Fibroblast of skin of right biceps (primary cell): Measurements from ENCODE around the gene ISG20L2.
"Not testable (repeated sequence)": the region's sequence is repeated elsewhere in the genome, so short reads cannot be mapped to it uniquely, and the experiment has no call there.

ENCODE experiments used
- DNase-seq: peaks from one replicate; pipeline ENCODE4 v3.0.0-alpha.2; 2013

Gene ISG20L2

DNA sequence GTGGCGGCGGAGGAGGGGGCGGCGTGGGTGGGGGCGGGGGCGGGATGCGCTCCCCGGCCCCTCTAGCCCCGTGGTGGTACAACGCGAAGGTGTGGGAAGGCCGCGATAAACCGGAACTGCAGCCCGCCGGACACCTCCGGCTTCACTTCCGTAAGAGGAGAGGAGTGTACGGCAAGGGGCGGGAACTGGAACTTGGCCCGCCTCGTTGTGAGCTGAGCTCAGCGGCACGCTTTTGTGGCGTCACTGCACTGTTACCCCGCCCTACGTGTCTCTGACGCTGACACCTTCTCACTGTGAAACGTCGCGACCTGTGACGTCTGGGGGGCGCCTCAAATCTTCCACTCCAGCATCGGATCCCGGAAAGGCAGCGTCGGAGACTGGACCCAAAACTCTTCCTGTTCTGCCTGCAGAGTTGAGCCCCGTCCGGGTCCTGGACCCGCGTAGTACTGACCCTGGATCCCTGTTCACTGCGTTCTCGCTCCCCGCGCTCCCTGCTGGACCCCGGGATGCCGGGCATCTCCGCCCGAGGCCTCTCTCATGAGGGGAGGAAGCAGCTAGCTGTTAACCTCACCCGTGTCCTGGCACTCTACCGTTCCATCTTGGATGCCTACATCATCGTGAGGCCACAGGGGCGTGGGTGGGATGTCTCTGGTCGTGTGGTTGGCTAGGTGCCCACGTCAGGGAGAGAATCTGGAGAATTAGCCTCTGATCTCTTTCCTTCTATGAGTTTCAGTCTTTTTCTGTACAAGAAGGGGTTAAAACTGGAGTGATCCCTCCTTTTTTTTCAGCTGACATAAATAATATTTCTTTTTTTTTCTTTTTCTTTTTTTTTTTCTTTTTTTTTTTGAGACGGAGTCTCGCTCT lies at the start of gene ISG20L2:
Gene ISG20L2, minus strand, starts transcription at position 168 of the 864 bp plus-strand sequence. CDS start 1,114 bp downstream, outside the sequence.
- DNase-seq: peak; percentile 98

GRCh38 chr1:156777573-156777972 lies 49.0 kb upstream of the ISG20L2 start:
- DNase-seq: no peak

- DNase-seq: no peak
Observed at GRCh38 chr1:156776942-156777341, 48.4 kb upstream of the ISG20L2 start.

DNA sequence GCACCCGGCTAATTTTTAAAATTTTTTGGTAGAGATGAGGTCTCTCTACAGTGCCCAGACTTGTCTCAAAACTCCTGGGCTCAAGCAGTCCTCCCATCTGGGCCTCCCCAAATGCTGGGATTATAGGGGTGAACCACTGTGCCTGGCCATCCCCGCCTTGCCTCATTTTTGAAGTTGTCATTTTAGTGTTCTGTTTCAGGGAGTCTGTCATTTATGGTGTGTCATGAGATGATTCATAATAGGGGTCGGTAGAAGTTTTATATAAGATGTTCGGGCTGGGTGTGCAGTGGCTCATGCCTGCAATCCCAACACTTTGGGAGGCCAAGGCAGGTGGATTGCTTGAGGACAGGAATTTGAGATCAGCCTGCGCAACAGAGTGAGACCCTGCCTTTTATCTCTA lies 47.2 kb upstream of the ISG20L2 start:
- no peak for DNase-seq

- DNase-seq: no peak
Observed at GRCh38 chr1:156773607-156774006, 45.0 kb upstream of the ISG20L2 start.

GRCh38 chr1:156772728-156773497 lies 44.3 kb upstream of the ISG20L2 start:
- no peak for DNase-seq

- DNase-seq: no peak
Observed at GRCh38 chr1:156772222-156772621, 43.7 kb upstream of the ISG20L2 start.

DNA sequence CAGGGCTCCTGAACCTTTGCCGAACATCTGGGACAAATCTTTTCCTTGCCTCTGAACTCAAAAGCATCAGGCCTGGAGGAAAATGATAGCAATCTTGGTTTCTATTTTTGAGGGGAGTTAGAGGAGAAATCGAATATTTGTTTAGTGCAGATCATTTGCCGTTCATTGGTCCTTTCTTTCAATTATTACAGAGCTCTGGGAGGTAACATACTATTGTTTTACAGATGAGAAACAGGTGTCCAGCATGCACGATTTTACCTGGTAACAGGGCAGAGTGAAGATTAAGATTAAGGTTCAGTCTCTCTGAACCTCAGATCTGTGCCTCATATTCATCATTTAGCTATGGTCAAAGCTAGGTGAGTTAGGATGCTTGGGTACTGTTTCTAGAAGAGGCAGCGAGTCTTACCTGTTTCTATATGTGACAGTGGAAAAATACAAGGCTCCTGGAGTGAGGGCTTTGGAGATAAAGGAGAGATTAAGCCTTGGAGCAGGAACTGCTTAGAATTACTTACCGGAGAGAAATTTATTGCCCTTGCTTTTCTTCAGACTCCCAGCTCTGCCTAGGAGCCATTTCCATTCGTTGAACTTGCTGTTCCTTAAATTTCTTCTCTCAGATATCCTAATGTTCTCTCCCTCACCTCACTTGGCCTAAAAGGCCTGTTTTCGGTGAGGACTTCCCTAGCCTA lies 40.2 kb upstream of the ISG20L2 start:
- DNase-seq: no peak

- peak; percentile 12 for DNase-seq
Observed at GRCh38 chr1:156767879-156768604, 39.5 kb upstream of the ISG20L2 start.

DNA sequence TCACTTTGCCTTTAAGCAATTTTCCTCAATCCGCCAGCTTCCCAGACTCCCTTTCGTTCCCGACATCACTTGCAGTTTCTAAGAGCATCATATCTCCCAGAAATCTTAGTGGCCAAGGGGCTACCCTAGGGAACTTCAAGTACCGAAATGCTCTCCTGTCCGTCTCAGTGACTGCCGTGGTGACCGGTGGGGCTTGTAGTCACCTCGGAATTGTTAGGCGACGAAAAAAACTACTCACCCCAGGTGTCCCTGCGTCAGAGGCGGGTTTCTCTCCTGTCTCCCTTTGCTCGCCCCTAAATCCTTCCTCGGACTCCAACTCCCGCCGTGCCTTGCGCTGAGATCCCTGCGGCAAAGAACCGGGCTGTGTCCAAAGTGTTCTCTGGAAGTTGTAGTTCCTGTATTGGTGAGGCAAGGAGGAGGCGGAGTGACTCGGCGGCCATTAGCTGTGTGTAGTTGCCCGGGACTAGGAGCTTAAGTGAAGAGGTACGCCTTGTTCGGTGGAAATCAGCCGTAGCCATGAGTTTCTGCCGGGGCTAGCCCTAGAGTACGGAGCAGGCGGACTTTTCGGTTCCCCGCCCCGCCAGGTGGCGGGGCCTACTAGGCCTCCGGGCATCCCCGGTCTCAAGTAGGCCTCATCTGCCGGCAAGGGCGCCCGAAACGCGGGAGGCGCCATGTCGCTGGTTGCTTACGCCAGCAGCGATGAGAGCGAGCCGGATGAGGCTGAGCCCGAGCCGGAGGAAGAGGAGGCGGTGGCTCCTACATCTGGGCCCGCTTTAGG lies 38.7 kb upstream of the ISG20L2 start, which contains the start of gene PRCC:
Gene PRCC, plus strand, starts transcription at position 435 of the 778 bp plus-strand sequence. Its CDS starts 237 bp downstream, at position 672.
- peak; percentile 100 for DNase-seq

DNA sequence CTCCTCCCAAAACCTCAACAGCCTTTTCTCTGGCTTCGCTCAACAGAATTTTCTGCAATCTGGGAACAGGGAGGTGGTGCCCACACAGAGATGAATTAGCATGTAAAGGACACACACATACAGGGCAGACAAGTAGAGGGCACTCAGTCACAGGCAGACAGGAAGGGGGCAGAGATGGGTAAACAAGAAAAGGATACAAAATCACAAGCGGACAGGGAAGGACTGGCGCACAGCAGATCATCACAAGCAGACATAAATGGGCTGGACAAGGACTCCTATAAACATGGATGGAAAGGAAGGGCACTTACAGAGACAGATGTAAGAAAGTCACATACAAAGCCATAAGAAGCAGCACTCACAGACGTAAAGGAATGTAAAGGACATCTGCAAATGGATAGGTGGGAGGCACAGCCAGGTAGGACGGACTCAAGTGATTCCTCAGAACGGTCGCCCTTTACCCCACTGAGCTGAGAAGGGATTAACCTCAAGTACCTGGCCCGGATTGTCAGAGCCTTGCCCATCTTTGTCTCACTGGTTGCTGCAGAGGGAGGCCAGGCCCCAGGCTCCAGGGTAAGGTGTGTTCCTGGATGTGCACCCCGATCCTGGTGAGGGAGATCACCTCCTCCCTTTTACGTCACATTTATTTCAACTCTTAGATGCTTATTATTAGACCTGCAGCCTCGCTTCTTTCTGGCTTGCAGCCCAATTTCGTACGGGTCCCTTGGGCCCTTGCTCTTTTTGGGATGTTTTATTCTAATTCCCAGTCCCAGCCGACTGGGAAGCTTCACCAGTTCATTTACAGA lies 37.9 kb upstream of the ISG20L2 start:
- DNase-seq: no peak

DNA sequence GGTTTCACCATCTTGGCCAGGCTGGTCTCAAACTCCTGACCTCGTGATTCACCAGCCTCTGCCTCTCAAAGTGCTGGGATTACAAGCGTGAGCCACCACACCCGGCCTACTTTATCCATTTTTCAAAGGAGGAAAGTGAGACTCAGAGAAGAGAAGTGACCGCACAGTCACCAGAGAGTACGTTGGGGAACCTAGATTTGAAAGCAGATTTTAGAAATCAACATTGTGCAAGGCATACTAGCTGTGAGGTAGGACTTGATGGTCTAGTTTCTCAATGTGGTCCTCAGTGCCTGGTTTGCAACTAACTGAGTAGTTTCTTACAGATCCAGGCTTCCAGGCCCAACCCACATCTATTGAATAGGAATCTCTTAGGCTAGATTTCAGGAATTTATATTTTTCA lies 37.1 kb upstream of the ISG20L2 start:
- DNase-seq: no peak

DNA sequence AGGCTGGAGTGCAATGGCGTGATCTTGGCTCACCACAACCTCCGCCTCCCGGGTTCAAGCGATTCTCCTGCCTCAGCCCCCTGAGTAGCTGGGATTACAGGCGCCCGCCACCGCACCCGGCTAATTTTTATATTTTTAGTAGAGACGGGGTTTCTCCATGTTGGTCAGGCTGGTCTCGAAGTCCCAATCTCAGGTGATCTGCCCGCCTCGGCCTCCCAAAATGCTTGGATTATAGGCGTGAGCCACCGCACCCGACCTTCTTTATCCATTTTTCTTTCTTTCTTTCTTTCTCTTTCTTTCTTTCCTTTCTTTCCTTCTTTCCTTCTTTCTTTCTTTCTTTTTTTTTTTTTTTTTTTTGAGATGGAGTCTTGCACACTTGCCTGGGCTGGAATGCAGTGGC lies 36.6 kb upstream of the ISG20L2 start:
- DNase-seq: not testable (repeated sequence)

DNA sequence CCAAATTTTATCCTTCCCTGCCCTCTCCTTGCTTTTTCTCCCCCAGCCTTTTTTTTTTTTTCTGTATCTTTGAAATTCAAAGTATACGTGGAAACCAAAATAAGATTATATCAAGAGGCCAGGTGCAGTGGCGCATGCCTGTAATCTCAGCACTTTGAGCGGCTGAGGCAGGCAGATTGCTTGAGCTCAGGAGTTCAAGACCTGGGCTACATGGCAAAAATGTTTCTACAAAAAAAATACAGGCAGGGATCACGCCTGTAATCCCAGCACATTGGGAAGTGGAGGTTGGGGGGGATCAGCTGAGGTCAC lies 32.2 kb upstream of the ISG20L2 start:
- no peak for DNase-seq

- DNase-seq: no peak
Observed at GRCh38 chr1:156760092-156760795, 31.7 kb upstream of the ISG20L2 start.

DNA sequence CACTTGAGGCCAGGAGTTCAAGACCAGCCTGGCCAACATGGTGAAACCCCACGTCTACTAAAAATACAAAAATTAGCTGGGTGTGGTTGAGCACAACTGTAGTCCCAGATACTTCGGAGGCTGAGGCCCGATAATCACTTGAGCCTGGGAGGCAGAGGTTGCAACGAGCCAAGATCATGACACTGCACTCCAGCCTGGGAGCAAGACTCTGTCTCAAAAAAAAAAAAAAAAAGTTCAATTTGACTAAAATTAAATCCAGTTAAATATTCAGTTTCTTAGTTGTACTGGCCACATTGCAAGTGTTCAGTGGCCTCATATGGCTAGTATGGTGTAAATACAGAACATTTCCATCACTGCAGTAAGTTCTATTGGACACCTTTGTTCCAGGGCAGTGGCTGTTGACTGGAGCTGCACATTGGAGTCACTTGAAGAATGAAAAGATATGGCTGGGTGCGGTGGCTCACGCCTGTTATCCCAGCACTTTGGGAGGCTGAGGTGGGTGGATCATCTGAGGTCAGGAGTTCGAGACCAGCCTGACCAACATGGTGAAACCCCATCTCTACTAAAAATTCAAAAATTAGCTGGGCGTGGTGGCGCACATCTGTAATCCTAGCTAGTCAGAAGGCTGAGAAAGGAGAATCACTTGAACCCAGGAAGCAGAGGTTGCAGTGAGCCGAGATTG lies 29.1 kb upstream of the ISG20L2 start:
- not testable (repeated sequence) for DNase-seq

DNA sequence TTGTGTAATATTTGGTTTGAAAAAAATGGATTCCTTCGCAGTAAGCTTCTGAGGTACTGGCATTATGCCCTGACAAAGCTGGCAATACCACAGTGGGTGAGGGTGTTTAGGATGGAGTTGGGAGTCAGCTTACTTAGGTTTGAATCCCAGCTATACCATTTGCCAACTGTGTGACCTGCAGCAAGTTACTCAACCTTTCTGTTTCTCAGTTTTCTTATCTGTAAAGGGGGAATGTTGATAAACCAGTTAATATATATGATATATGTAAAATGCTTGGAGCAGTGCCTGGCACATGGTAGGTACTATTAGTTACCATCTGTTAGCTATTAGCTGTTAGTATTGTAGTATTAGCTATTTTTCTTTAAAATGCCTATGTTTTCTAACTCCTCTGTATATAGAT lies 27.8 kb upstream of the ISG20L2 start:
- no peak for DNase-seq

DNA sequence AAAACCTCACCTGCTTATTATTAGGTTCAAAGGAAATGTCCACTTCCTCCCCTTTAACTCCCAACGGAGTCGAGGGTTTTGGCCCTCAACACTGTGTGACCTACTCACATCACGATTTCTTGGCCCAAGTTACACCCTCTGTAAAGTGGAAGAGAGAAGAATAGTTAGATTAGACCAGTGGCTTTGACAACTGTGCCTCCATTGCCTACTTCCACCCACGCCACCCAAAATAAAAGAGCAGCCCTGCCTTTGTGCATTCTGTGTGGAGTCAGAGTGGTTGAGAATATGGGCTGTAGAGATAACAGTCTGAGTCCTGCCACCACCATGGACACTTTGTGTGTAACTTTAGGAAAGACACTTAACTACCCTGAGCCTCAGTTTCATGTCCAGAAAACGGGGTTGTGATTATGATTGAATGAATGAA lies 27.0 kb upstream of the ISG20L2 start:
- DNase-seq: no peak

- no peak for DNase-seq
Observed at GRCh38 chr1:156754219-156754618, 25.7 kb upstream of the ISG20L2 start.
